ENCODE results near the gene EPG5. TPM values are rescaled to one million over a fixed set of nuclear protein-coding genes. Genes with fewer than 3 reads are reported as not detected.
"Not testable (repeated sequence)": the region's sequence is repeated elsewhere in the genome, so short reads cannot be mapped to it uniquely, and the experiment has no call there.

EPG5 gene
- total and polyA plus RNA-seq, 9 of the 15 experiments (the other 6 are each of a cell fraction or from before 2014, with no cell fraction given) = 1.3 to 10.7 (median 5.2) TPM

- no peak overlapping the region for H3K9ac ChIP-seq (ENCODE audit: insufficient read depth in 1 of 2, low read depth in 2 of 2, low read length in 2 of 2)
- no peak overlapping the region for H3K4me2 ChIP-seq (ENCODE audit: insufficient read depth, low read length)
- no peaks in the 10 kb centered on the region for H4K20me1 ChIP-seq (replicated peaks; ENCODE audit: control insufficient read depth, insufficient read depth, low read length)
- no peaks in the 10 kb centered on the region for H3K79me2 ChIP-seq (ENCODE audit: control insufficient read depth, insufficient read depth, low read length)
- TF ChIP-seq, protein P1, sequence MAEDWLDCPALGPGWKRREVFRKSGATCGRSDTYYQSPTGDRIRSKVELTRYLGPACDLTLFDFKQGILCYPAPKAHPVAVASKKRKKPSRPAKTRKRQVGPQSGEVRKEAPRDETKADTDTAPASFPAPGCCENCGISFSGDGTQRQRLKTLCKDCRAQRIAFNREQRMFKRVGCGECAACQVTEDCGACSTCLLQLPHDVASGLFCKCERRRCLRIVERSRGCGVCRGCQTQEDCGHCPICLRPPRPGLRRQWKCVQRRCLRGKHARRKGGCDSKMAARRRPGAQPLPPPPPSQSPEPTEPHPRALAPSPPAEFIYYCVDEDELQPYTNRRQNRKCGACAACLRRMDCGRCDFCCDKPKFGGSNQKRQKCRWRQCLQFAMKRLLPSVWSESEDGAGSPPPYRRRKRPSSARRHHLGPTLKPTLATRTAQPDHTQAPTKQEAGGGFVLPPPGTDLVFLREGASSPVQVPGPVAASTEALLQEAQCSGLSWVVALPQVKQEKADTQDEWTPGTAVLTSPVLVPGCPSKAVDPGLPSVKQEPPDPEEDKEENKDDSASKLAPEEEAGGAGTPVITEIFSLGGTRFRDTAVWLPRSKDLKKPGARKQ (CRISPR knock-in tag; IDR thresholded peaks at IDR 0.05) = no peak
- TF ChIP-seq HNRNPH1 (optimal IDR thresholded peaks at IDR 0.05; ENCODE audit: low read depth, low read length) (no peak), SAP30 (IDR thresholded peaks at IDR 0.05; ENCODE audit: borderline replicate concordance, insufficient read depth, low read depth, low read length, poor library complexity, severe bottlenecking) (no peak), IRF2 (CRISPR knock-in tag; IDR thresholded peaks at IDR 0.05) (no peak), ELK1 (CRISPR knock-in tag; IDR thresholded peaks at IDR 0.05) (no peak)
- DNase-seq (ENCODE audit: extremely low read depth in 1 of 4, low spot score in 3 of 4) (no peak), FAIRE-seq (no peak), ATAC-seq (no peak)
- POLR2A ChIA-PET = no interaction called here
- H2AFZ ChIP-seq (ENCODE audit: low read depth, low read length) = no peak overlapping the region
- CTCF ChIA-PET (ENCODE audit: low intra/inter-chr PET ratio) = no interaction called here
- in situ Hi-C loops (cut with MboI) = no loop called here
- H3K4me1 ChIP-seq (replicated peaks in 1 of 2; ENCODE audit: control insufficient read depth in 2 of 2, insufficient read depth in 2 of 2, low read length in 2 of 2) = peaks cover 4 to 9% of the 10 kb centered on the region in 2 experiments; a peak in 3 of 5 replicates
- H3K9me1 ChIP-seq (ENCODE audit: control insufficient read depth, insufficient read depth, low read length) = no peaks in the 10 kb centered on the region
- BruUV-seq (replicated peaks) = no TSS peak
- no peak overlapping the region for H3K27ac ChIP-seq (ENCODE audit: extremely low read depth, low read depth, low read length)
- intact Hi-C loops (cut with micrococcal nuclease) = no loop called here
- no peaks in the 10 kb centered on the region for H3K27me3 ChIP-seq (ENCODE audit: control insufficient read depth in 2 of 2, insufficient read depth in 2 of 2, low read length in 2 of 2)
- no peak overlapping the region for H3K4me3 ChIP-seq
- no peaks in the 10 kb centered on the region; the same call in 1 of the 2 replicates for H3K9me3 ChIP-seq (replicated peaks; ENCODE audit: control insufficient read depth, insufficient read depth, low read depth, low read length)
- peaks cover 36% of the 10 kb centered on the region; the same call in 2 of the 3 replicates for H3K36me3 ChIP-seq (ENCODE audit: control insufficient read depth, insufficient read depth, low read length)
- WGBS (ENCODE audit: insufficient coverage, low coverage, missing lambda C conversion rate) = 52% methylated on average over 4 of the region's 4 CpGs
Measured at GRCh38 chr18:45993438-45993837, 26.3 kb upstream of the EPG5 start.

DNA sequence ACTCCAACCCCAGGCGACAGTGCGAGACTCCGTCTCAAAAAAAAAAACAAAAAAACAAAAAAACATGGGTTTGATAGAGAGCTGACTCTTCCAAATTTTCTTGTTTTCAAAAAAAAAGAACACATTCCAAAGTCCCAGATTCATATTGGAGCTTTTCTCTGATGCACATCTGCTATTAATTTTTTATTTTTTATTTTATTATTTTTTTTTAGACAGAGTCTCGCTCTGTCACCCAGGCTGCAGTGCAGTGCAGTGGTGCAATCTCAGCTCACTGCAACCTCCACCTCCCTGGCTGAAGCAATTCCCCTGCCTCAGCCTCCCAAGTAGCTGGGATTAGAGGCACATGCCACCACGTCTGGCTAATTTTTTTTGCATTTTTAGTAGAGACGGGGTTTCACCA, 25.4 kb upstream of the EPG5 start:
- H3K4me2 ChIP-seq (ENCODE audit: insufficient read depth, low read length); H3K4me1 ChIP-seq (replicated peaks in 1 of 2; ENCODE audit: control insufficient read depth in 2 of 2, insufficient read depth in 2 of 2, low read length in 2 of 2); H3K27me3 ChIP-seq (ENCODE audit: control insufficient read depth in 2 of 2, insufficient read depth in 2 of 2, low read length in 2 of 2); H3K9me1 ChIP-seq (ENCODE audit: control insufficient read depth, insufficient read depth, low read length); H3K4me3 ChIP-seq; ATAC-seq; in situ Hi-C loops (cut with MboI); H3K79me2 ChIP-seq (ENCODE audit: control insufficient read depth, insufficient read depth, low read length); intact Hi-C loops (cut with micrococcal nuclease); DNase-seq (ENCODE audit: extremely low read depth in 1 of 4, low spot score in 3 of 4); H3K9ac ChIP-seq (ENCODE audit: insufficient read depth in 1 of 2, low read depth in 2 of 2, low read length in 2 of 2); POLR2A ChIA-PET; H3K9me3 ChIP-seq (replicated peaks; ENCODE audit: control insufficient read depth, insufficient read depth, low read depth, low read length); H4K20me1 ChIP-seq (replicated peaks; ENCODE audit: control insufficient read depth, insufficient read depth, low read length); BruUV-seq (replicated peaks); FAIRE-seq; H3K27ac ChIP-seq (ENCODE audit: extremely low read depth, low read depth, low read length); CTCF ChIA-PET (ENCODE audit: low intra/inter-chr PET ratio); H2AFZ ChIP-seq (ENCODE audit: low read depth, low read length): not testable (repeated sequence)
- 87% methylated on average over 4 of the region's 6 CpGs for WGBS (ENCODE audit: insufficient coverage, low coverage, missing lambda C conversion rate)
- H3K36me3 ChIP-seq (ENCODE audit: control insufficient read depth, insufficient read depth, low read length) = peaks cover 38% of the 10 kb centered on the region; the same call in 2 of the 3 replicates
